Esophagus squamous epithelium (tissue), 5 donors: Measurements from ENCODE around the gene MAGI1. TPM values are rescaled to one million over a fixed set of nuclear protein-coding genes. Genes with fewer than 3 reads are reported as not detected.
"Not testable (repeated sequence)": the region's sequence is repeated elsewhere in the genome, so short reads cannot be mapped to it uniquely, and the experiment has no call there.

Experiments
- DNase-seq: peaks from one replicate; lab custom pipeline; 2025; lab: John Stamatoyannopoulos, UW
- H3K27ac ChIP-seq, 4 donors: fragments of 200-600 bp; sonication (generic); one replicate each; pipeline ENCODE4 v1.5.1; 2016 to 2019; ENCODE audit warnings: mild to moderate bottlenecking in 1 of 4
- H3K27me3 ChIP-seq, 4 donors: fragments of 200-600 bp; sonication (generic); 1 replicate in 3 of 4; 2 replicates in 1 of 4; pipeline versions ENCODE4 v1.5.1 to v1.6.0; 2017 to 2021; ENCODE audit warnings: antibody characterized with exemption in 1 of 4
- H3K36me3 ChIP-seq, 3 donors: fragments of 200-600 bp; sonication (generic); one replicate each; pipeline ENCODE4 v1.5.1; 2016 to 2019
- H3K4me1 ChIP-seq, 3 donors: fragments of 200-600 bp; sonication (generic); one replicate each; pipeline ENCODE4 v1.5.1; 2017 to 2019
- H3K4me3 ChIP-seq, 4 donors: fragments of 200-600 bp; sonication (generic); 1 replicate in 3 of 4; 2 replicates in 1 of 4; pipeline ENCODE4 v1.5.1; 2016 to 2019; ENCODE audit warnings: mild to moderate bottlenecking in 2 of 4, moderate library complexity in 1 of 4
- H3K9me3 ChIP-seq, 3 donors: fragments of 200-600 bp; sonication (generic); one replicate each; pipeline ENCODE4 v1.5.1; 2016 to 2019
- CTCF ChIP-seq, 6 experiments: fragments of 450-650 bp in 4 of 6; fragments of 200-600 bp in 2 of 6; sonication (generic) in 2 of 6; IDR thresholded peaks; one replicate each; pipeline ENCODE4 v1.5.1; 2016 to 2019; ENCODE audit warnings: antibody characterized with exemption in 6 of 6, mild to moderate bottlenecking in 4 of 6, moderate library complexity in 4 of 6
- POLR2A ChIP-seq, 4 donors: fragments of 450-650 bp; IDR thresholded peaks; one replicate each; pipeline ENCODE4 v1.6.1; 2017; ENCODE audit warnings: antibody characterized with exemption in 4 of 4, mild to moderate bottlenecking in 4 of 4, moderate library complexity in 3 of 4
- WGBS, 2 donors: methylation state at CpG; one replicate each; pipeline ENCODE4 v1.1.5; 2018; 5-methylcytosine and 5-hydroxymethylcytosine counted together
- intact Hi-C: fragments of 100-400 bp; cut with DNase I; formaldehyde crosslinking; loops from one replicate; pipeline ENCODE4 v1.15.0; 2022
- total RNA-seq, 4 donors: library from RNA; depleted of rRNA; stranded (reverse); fragments of >200 nt; gene quantifications; one replicate each; pipeline ENCODE4 v1.1.0, GENCODE V29; 2016
- donor health status: DM: yes; HTN: yes; CAD: no.

MAGI1 gene
- total RNA-seq, 4 donors from 2014 or later: 12.0 to 28.2 (median 21.1) TPM

DNA sequence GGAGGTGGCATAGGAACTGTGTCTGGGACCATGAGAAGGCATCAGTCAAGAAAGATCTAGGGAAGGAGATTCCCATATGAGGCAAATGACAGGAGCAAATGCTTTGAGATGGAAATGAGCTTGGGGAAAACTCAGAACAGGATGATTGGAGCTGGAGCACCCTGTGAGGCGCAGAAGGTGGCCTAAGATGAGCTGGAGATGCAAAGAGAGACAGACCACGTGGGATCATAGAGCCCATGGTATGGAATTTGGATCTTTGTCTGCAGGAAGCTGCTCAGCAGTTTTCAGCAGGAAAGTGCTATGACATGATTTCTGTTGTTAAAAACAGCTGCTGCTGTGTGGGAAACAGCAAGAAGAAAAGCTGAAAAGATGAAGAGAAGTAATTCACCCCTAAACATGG lies 310.6 kb downstream of the MAGI1 start:
- intact Hi-C loops: loop anchor here (10.0 kb wide), 1 partner anchor 293 kb away; no protein-coding TSS in a partner anchor
- WGBS, 2 donors: 72 to 76% methylated on average over 2 of the region's 2 CpGs

GRCh38 chr3:65723985-65724384 lies 314.7 kb downstream of the MAGI1 start:
- 41 to 43% methylated on average over 1 of the region's 1 CpG for WGBS, 2 donors
- no peak overlapping the region for H3K27ac ChIP-seq
- peaks cover 0 to 17% (median 5%) of the 10 kb centered on the region in 3 donors for H3K4me1 ChIP-seq

More for the DNA sequence above, 310.6 kb downstream of the MAGI1 start:
- Histone ChIP-seq H3K27me3 (no peaks in the 10 kb centered on the region), H3K27ac (no peak overlapping the region), H3K4me1 (peaks cover 0 to 30% (median 0%) of the 10 kb centered on the region in 3 donors), H3K4me3 (no peak overlapping the region), H3K36me3 (no peaks in the 10 kb centered on the region), H3K9me3 (no peaks in the 10 kb centered on the region)
- no peak for DNase-seq
- TF ChIP-seq POLR2A (IDR thresholded peaks at IDR 0.05) (no peak), CTCF (IDR thresholded peaks at IDR 0.05) (no peak)

GRCh38 chr3:65723011-65723410 lies 315.7 kb downstream of the MAGI1 start:
- H3K27ac ChIP-seq: no peak overlapping the region
- no peak overlapping the region for H3K4me3 ChIP-seq
- no peaks in the 10 kb centered on the region for H3K36me3 ChIP-seq
- TF ChIP-seq CTCF (IDR thresholded peaks at IDR 0.05) (no peak), POLR2A (IDR thresholded peaks at IDR 0.05) (no peak)
- intact Hi-C loops: loop anchor here (10.0 kb wide), 1 partner anchor 288 kb away; no protein-coding TSS in a partner anchor
- peaks cover 0 to 10% (median 5%) of the 10 kb centered on the region in 3 donors for H3K4me1 ChIP-seq
- H3K9me3 ChIP-seq: no peaks in the 10 kb centered on the region
- DNase-seq: no peak
- no peaks in the 10 kb centered on the region for H3K27me3 ChIP-seq
- WGBS, 2 donors: 90 to 100% methylated on average over 3 of the region's 3 CpGs

More at GRCh38 chr3:65723985-65724384, 314.7 kb downstream of the MAGI1 start:
- DNase-seq: no peak
- no peaks in the 10 kb centered on the region for H3K9me3 ChIP-seq
- no peaks in the 10 kb centered on the region for H3K27me3 ChIP-seq
- H3K36me3 ChIP-seq: no peaks in the 10 kb centered on the region
- TF ChIP-seq POLR2A (IDR thresholded peaks at IDR 0.05): no peak
- no peak for TF ChIP-seq CTCF (IDR thresholded peaks at IDR 0.05)
- H3K4me3 ChIP-seq: no peak overlapping the region
- intact Hi-C loops: loop anchor here (10.0 kb wide), 1 partner anchor 289 kb away; no protein-coding TSS in a partner anchor

GRCh38 chr3:65720989-65721737 lies 317.6 kb downstream of the MAGI1 start:
- H3K4me1 ChIP-seq: peaks cover 0 to 10% (median 5%) of the 10 kb centered on the region in 3 donors
- no peak overlapping the region for H3K27ac ChIP-seq
- H3K9me3 ChIP-seq: no peaks in the 10 kb centered on the region
- TF ChIP-seq CTCF (IDR thresholded peaks at IDR 0.05) (no peak), POLR2A (IDR thresholded peaks at IDR 0.05) (no peak)
- H3K4me3 ChIP-seq: no peak overlapping the region
- H3K27me3 ChIP-seq: no peaks in the 10 kb centered on the region
- no peak for DNase-seq
- 77 to 81% methylated on average over 4 of the region's 4 CpGs for WGBS, 2 donors
- intact Hi-C loops: loop anchor here (10.0 kb wide), 1 partner anchor 286 kb away; no protein-coding TSS in a partner anchor
- no peaks in the 10 kb centered on the region for H3K36me3 ChIP-seq

GRCh38 chr3:65719639-65720038 lies 319.1 kb downstream of the MAGI1 start:
- H3K4me3 ChIP-seq, H3K36me3 ChIP-seq, H3K27ac ChIP-seq, H3K9me3 ChIP-seq, H3K27me3 ChIP-seq, H3K4me1 ChIP-seq, DNase-seq: not testable (repeated sequence)
- intact Hi-C loops: loop anchor here (10.0 kb wide), 1 partner anchor 285 kb away; no protein-coding TSS in a partner anchor
- 92 to 95% methylated on average over 1 of the region's 1 CpG for WGBS, 2 donors
